HepG2 (cell line): ENCODE data around the gene SMIM45.
A peak's percentile ranks its signal among the peaks of the same experiment; 100 is the strongest.

ENCODE experiments used
- ATAC-seq: fragments of 200-7000 bp; cut with Tn5 transposase; 3 replicates; pipeline ENCODE4 v1.9.1; 2020; ENCODE audit warnings: mild to moderate bottlenecking, moderate library complexity
- BruUV-seq: library from RNA; stranded (reverse); fragments of 400-500 nt; replicated peaks from 2 replicates; lab custom pipeline; 2021; lab: Mats Ljungman, UMichigan
- CTCF ChIA-PET: fragments of 300-600 bp; formaldehyde crosslinking; extraction: SDS; loops from one replicate; lab custom pipeline; 2021; ENCODE audit warnings: low total read pairs, inconsistent platforms, low intra/inter-chr PET ratio; lab: Yijun Ruan, JAX
- POLR2A ChIA-PET: fragments of 350-600 bp; sonication (Branson Sonifier 250); formaldehyde crosslinking; loops from one replicate; lab custom pipeline; 2020; ENCODE audit warnings: antibody characterized with exemption, inconsistent platforms; lab: Yijun Ruan, JAX
- DNase-seq: peaks from one replicate; pipeline ENCODE4 v3.0.0-alpha.2; 2015; ENCODE audit warnings: low spot score
- FAIRE-seq: peaks from 3 replicates; lab custom pipeline; 2011; peaks lifted over from hg19 to GRCh38; lab: Jason Lieb, UNC
- H2AFZ ChIP-seq: one replicate; pipeline ENCODE4 v1.6.1; 2011; ENCODE audit warnings: low read length, inconsistent platforms
- H3K27ac ChIP-seq: fragments of 300-600 bp; 3 replicates; pipeline ENCODE4 v1.8.0; 2011; ENCODE audit warnings: mixed run types, mild to moderate bottlenecking, mixed read lengths, low read length, inconsistent platforms; ENCODE audit not compliant: insufficient read depth; ENCODE audit errors: extremely low read length
- H3K27me3 ChIP-seq, 2 experiments: fragments of 200-600 bp in 1 of 2; 2 replicates in 1 of 2; 3 replicates in 1 of 2; pipeline versions ENCODE4 v1.6.0 to v1.8.0; 2011; ENCODE audit warnings: low read length in 2 of 2, mild to moderate bottlenecking in 2 of 2, moderate library complexity in 2 of 2, inconsistent platforms in 1 of 2; ENCODE audit not compliant: insufficient read depth in 2 of 2, control insufficient read depth in 1 of 2
- H3K36me3 ChIP-seq, 2 experiments: fragments of 200-600 bp in 1 of 2; replicated peaks in 1 of 2; 2 replicates in 1 of 2; 3 replicates in 1 of 2; pipeline versions ENCODE4 v1.5.1 to v1.8.0; 2011; ENCODE audit warnings: low read length in 2 of 2, inconsistent platforms in 1 of 2; ENCODE audit not compliant: insufficient read depth in 2 of 2, control insufficient read depth in 1 of 2
- H3K4me1 ChIP-seq: 2 replicates; pipeline ENCODE4 v1.5.1; 2012; ENCODE audit warnings: low read length, inconsistent platforms; ENCODE audit not compliant: insufficient read depth
- H3K4me2 ChIP-seq: 2 replicates; pipeline ENCODE4 v1.6.0; 2011; ENCODE audit warnings: low read depth, low read length, inconsistent platforms
- H3K4me3 ChIP-seq, 3 experiments: fragments of 200-600 bp in 1 of 3; sonication (generic), shearing (Covaris generic) in 1 of 3; replicated peaks in 1 of 3; 2 replicates each; pipeline ENCODE4 v1.5.1; 2011 to 2016; ENCODE audit warnings: low read length in 3 of 3, inconsistent platforms in 2 of 3, low read depth in 2 of 3, mild to moderate bottlenecking in 2 of 3, control low read depth in 1 of 3, mixed read lengths in 1 of 3; ENCODE audit not compliant: insufficient read depth in 1 of 3
- H3K79me2 ChIP-seq: one replicate; pipeline ENCODE4 v1.6.1; 2011; ENCODE audit warnings: low read length, inconsistent platforms; ENCODE audit not compliant: insufficient read depth
- H3K9ac ChIP-seq: 2 replicates; pipeline ENCODE4 v1.6.0; 2011; ENCODE audit warnings: mild to moderate bottlenecking, low read depth, low read length, inconsistent platforms; ENCODE audit not compliant: insufficient read depth
- H3K9me3 ChIP-seq: 2 replicates; pipeline ENCODE4 v1.5.1; 2012; ENCODE audit warnings: mild to moderate bottlenecking, low read length
- H4K20me1 ChIP-seq: 2 replicates; pipeline ENCODE4 v1.6.0; 2011; ENCODE audit warnings: inconsistent platforms, mild to moderate bottlenecking, low read length, moderate library complexity; ENCODE audit not compliant: insufficient read depth
- HNRNPLL ChIP-seq: fragments of 200-400 bp; formaldehyde crosslinking; IDR thresholded peaks from 2 replicates; pipeline ENCODE4 v1.6.1; 2017; ENCODE audit warnings: mild to moderate bottlenecking, low read depth, low read length; ENCODE audit not compliant: poor library complexity, severe bottlenecking
- THAP8 ChIP-seq: sonication (generic); formaldehyde crosslinking; IDR thresholded peaks from 2 replicates; pipeline ENCODE4 v1.5.1; 2020; ENCODE audit warnings: missing genetic modification reagents, mild to moderate bottlenecking, borderline replicate concordance
- ZBTB37 ChIP-seq: sonication (generic); formaldehyde crosslinking; IDR thresholded peaks from 2 replicates; pipeline ENCODE4 v1.4.0; 2020; ENCODE audit warnings: mild to moderate bottlenecking, missing genetic modification reagents
- ZNF501 ChIP-seq: sonication (generic); formaldehyde crosslinking; IDR thresholded peaks from 2 replicates; pipeline ENCODE4 v1.5.1; 2020; ENCODE audit warnings: mild to moderate bottlenecking, moderate library complexity, missing genetic modification reagents
- WGBS: methylation state at CpG from one replicate; pipeline ENCODE4 v1.1.6; 2017; ENCODE audit warnings: low lambda C conversion rate; 5-methylcytosine and 5-hydroxymethylcytosine counted together
- in situ Hi-C: cut with HindIII; loops from 2 replicates; pipeline ENCODE4 v1.10.0; 2017; ENCODE audit warnings: low pct_unique_long_range_greater_than_20kb; ENCODE audit not compliant: extremely low pct_ligation_motif_present
- intact Hi-C: fragments of 100-400 bp; cut with micrococcal nuclease; formaldehyde crosslinking; loops from one replicate; pipeline ENCODE4 v1.10.0; 2022; ENCODE audit not compliant: unreplicated experiment

Gene SMIM45

GRCh38 chr22:41957941-41958556 is 6.1 kb downstream of the SMIM45 start:
- H2AFZ ChIP-seq: no peak overlapping the region
- intact Hi-C loops: loop anchor here (1.0 kb wide), 1 partner anchor 261 kb away; no protein-coding TSS in a partner anchor
- no peaks in the 10 kb centered on the region for H4K20me1 ChIP-seq
- in situ Hi-C loops: loop anchor here (25.0 kb wide), 1 partner anchor 479 kb away; the partner anchor contains the start of gene NFAM1
- DNase-seq (no peak), ATAC-seq (peak; percentile 71), FAIRE-seq (no peak)
- no peak overlapping the region for H3K27ac ChIP-seq
- ChIA-PET POLR2A (no interaction called here), CTCF (interaction anchor here (0.6 to 1.6 kb wide), 4 partner anchors 135 to 261 kb away, joined by 3 to 15 read pairs (median 4); no protein-coding TSS in a partner anchor)
- no peaks in the 10 kb centered on the region for H3K79me2 ChIP-seq
- no peaks in the 10 kb centered on the region for H3K4me1 ChIP-seq
- H3K4me3 ChIP-seq: peak overlapping the region in 2 of 3 experiments; percentile 27 to 43; a peak in 2 of 6 replicates
- H3K9me3 ChIP-seq: no peaks in the 10 kb centered on the region
- H3K27me3 ChIP-seq: no peaks in the 10 kb centered on the region; a peak in 1 of 5 replicates
- no peak for TF ChIP-seq THAP8 (CRISPR knock-in tag)
- no peak for TF ChIP-seq ZBTB37
- 0 out of 2 replicates have a peak, but pooled peaks have one; percentile 26 for TF ChIP-seq ZNF501 (CRISPR knock-in tag)
- peak; percentile 1 for TF ChIP-seq HNRNPLL
- H3K9ac ChIP-seq: no peak overlapping the region
- 80% methylated on average over 13 of the region's 23 CpGs for WGBS
- H3K4me2 ChIP-seq: peak overlapping the region; percentile 68
- H3K36me3 ChIP-seq: no peaks in the 10 kb centered on the region
- no TSS peak for BruUV-seq
